AG09319 (cell line): ENCODE measurements around the gene STX3.
"Not testable (repeated sequence)": the region's sequence is repeated elsewhere in the genome, so short reads cannot be mapped to it uniquely, and the experiment has no call there.

ENCODE experiments used
- DNase-seq: peaks from one replicate; pipeline ENCODE4 v3.0.0-alpha.2; 2010; ENCODE audit warnings: low read depth; ENCODE audit errors: extremely low read depth
- CTCF ChIP-seq: IDR thresholded peaks from 2 replicates; pipeline ENCODE4 v1.5.1; 2011; ENCODE audit warnings: low read depth, mild to moderate bottlenecking, inconsistent platforms, low read length, moderate library complexity

Gene STX3

GRCh38 chr11:59777104-59777503 is 21.9 kb downstream of the STX3 start:
- TF ChIP-seq CTCF = no peak
- DNase-seq = no peak

- TF ChIP-seq CTCF = no peak
- no peak for DNase-seq
These were observed 22.9 kb downstream of the STX3 start for GRCh38 chr11:59778122-59778521.

- no peak for TF ChIP-seq CTCF
- DNase-seq = no peak
These were observed 24.3 kb downstream of the STX3 start for GRCh38 chr11:59779487-59779886.

GRCh38 chr11:59782080-59782479 is 26.9 kb downstream of the STX3 start:
- DNase-seq = no peak
- no peak for TF ChIP-seq CTCF

- TF ChIP-seq CTCF = no peak
- no peak for DNase-seq
These were observed 28.5 kb downstream of the STX3 start for GRCh38 chr11:59783632-59784090.

GRCh38 chr11:59784441-59784840 is 29.3 kb downstream of the STX3 start:
- DNase-seq = not testable (repeated sequence)

GRCh38 chr11:59785818-59786217 is 30.6 kb downstream of the STX3 start:
- DNase-seq = no peak
- no peak for TF ChIP-seq CTCF

GRCh38 chr11:59787255-59787588 is 32.0 kb downstream of the STX3 start:
- TF ChIP-seq CTCF = no peak
- no peak for DNase-seq
